H9 (cell line): ENCODE measurements around the gene MAML3. TPM values are rescaled to one million over a fixed set of nuclear protein-coding genes. Genes with fewer than 3 reads are reported as not detected.

Experiments used
- DNase-seq: peaks from one replicate; pipeline ENCODE4 v3.0.0-alpha.2; 2017
- H2AFZ ChIP-seq: one replicate; pipeline ENCODE4 v1.6.1; 2013; ENCODE audit warnings: mild to moderate bottlenecking, low read length, control low read depth, moderate library complexity
- H2AK5ac ChIP-seq: 2 replicates; pipeline ENCODE4 v1.6.1; 2013; ENCODE audit warnings: low read length, control low read depth, mixed read lengths; ENCODE audit not compliant: insufficient read length
- H2BK120ac ChIP-seq: one replicate; pipeline ENCODE4 v1.6.1; 2013; ENCODE audit warnings: low read depth, mild to moderate bottlenecking, low read length, control low read depth, inconsistent platforms; ENCODE audit not compliant: poor library complexity, severe bottlenecking
- H2BK12ac ChIP-seq: 2 replicates; pipeline ENCODE4 v1.6.1; 2013; ENCODE audit warnings: low read length, control low read depth, mixed read lengths, low read depth; ENCODE audit not compliant: insufficient read length
- H2BK15ac ChIP-seq: 2 replicates; pipeline ENCODE4 v1.6.1; 2013; ENCODE audit warnings: low read depth, low read length, control low read depth
- H2BK20ac ChIP-seq: one replicate; pipeline ENCODE4 v1.6.1; 2013; ENCODE audit warnings: low read depth, mild to moderate bottlenecking, low read length, control low read depth, inconsistent platforms; ENCODE audit not compliant: poor library complexity, severe bottlenecking
- H2BK5ac ChIP-seq: 2 replicates; pipeline ENCODE4 v1.6.1; 2013; ENCODE audit warnings: low read length, control low read depth, mixed read lengths; ENCODE audit not compliant: insufficient read length
- H3K14ac ChIP-seq: 2 replicates; pipeline ENCODE4 v1.6.1; 2013; ENCODE audit warnings: low read length, control low read depth; ENCODE audit not compliant: insufficient read depth
- H3K18ac ChIP-seq: 2 replicates; pipeline ENCODE4 v1.6.1; 2013; ENCODE audit warnings: low read depth, mild to moderate bottlenecking, mixed read lengths, low read length, control low read depth; ENCODE audit not compliant: insufficient read length
- H3K23ac ChIP-seq: 2 replicates; pipeline ENCODE4 v1.6.1; 2013; ENCODE audit warnings: low read length, control low read depth, mixed read lengths, low read depth; ENCODE audit not compliant: insufficient read length
- H3K23me2 ChIP-seq: 2 replicates; pipeline ENCODE4 v1.6.1; 2013; ENCODE audit warnings: low read depth, mild to moderate bottlenecking, mixed read lengths, low read length, control low read depth; ENCODE audit not compliant: insufficient read length, poor library complexity, severe bottlenecking
- H3K27ac ChIP-seq: 2 replicates; pipeline ENCODE4 v1.5.1; 2013; ENCODE audit warnings: low read length, control low read depth, mixed read lengths, low read depth; ENCODE audit not compliant: insufficient read length
- H3K27me3 ChIP-seq: 2 replicates; pipeline ENCODE4 v1.6.1; 2013; ENCODE audit warnings: low read length, control low read depth, inconsistent platforms; ENCODE audit not compliant: insufficient read depth
- H3K4ac ChIP-seq: 2 replicates; pipeline ENCODE4 v1.6.1; 2013; ENCODE audit warnings: low read depth, mild to moderate bottlenecking, control low read depth, inconsistent platforms, low read length, moderate library complexity
- H3K4me1 ChIP-seq: 2 replicates; pipeline ENCODE4 v1.6.1; 2013; ENCODE audit warnings: low read length, control low read depth, inconsistent platforms; ENCODE audit not compliant: insufficient read depth
- H3K4me2 ChIP-seq: 2 replicates; pipeline ENCODE4 v1.6.1; 2013; ENCODE audit warnings: low read length, control low read depth, mixed read lengths; ENCODE audit not compliant: insufficient read length, insufficient read depth
- H3K56ac ChIP-seq: 2 replicates; pipeline ENCODE4 v1.6.1; 2013; ENCODE audit warnings: low read depth, mild to moderate bottlenecking, mixed read lengths, low read length, control low read depth; ENCODE audit not compliant: insufficient read length
- H3K79me1 ChIP-seq: 2 replicates; pipeline ENCODE4 v1.6.1; 2013; ENCODE audit warnings: low read depth, mild to moderate bottlenecking, moderate library complexity, low read length, control low read depth, inconsistent platforms; ENCODE audit not compliant: insufficient read depth, poor library complexity, severe bottlenecking
- H3K79me2 ChIP-seq: 2 replicates; pipeline ENCODE4 v1.6.1; 2013; ENCODE audit warnings: low read length, control low read depth, inconsistent platforms; ENCODE audit not compliant: insufficient read depth
- H3K9ac ChIP-seq: 2 replicates; pipeline ENCODE4 v1.6.1; 2013; ENCODE audit warnings: low read length, control low read depth, mixed read lengths; ENCODE audit not compliant: insufficient read length; ENCODE audit errors: extremely low read depth
- H3K9me3 ChIP-seq: one replicate; pipeline ENCODE4 v1.6.1; 2013; ENCODE audit warnings: low read depth, low read length, inconsistent platforms; ENCODE audit not compliant: control insufficient read depth
- H3T11ph ChIP-seq: one replicate; pipeline ENCODE4 v1.6.1; 2013; ENCODE audit warnings: mild to moderate bottlenecking, low read length, control low read depth, inconsistent platforms
- H4K20me1 ChIP-seq: one replicate; pipeline ENCODE4 v1.6.1; 2013; ENCODE audit not compliant: control insufficient read depth, insufficient read length, insufficient read depth
- H4K5ac ChIP-seq: 2 replicates; pipeline ENCODE4 v1.6.1; 2013; ENCODE audit warnings: low read depth, mild to moderate bottlenecking, mixed read lengths, low read length, control low read depth; ENCODE audit not compliant: insufficient read length
- H4K8ac ChIP-seq: replicated peaks from 2 replicates; pipeline ENCODE4 v1.6.1; 2013; ENCODE audit warnings: low read length, control low read depth, mixed read lengths, low read depth; ENCODE audit not compliant: insufficient read length
- H4K91ac ChIP-seq: 2 replicates; pipeline ENCODE4 v1.6.1; 2013; ENCODE audit warnings: low read depth, mild to moderate bottlenecking, moderate library complexity, mixed read lengths, low read length, control low read depth; ENCODE audit not compliant: insufficient read length
- H3K27ac Mint-ChIP-seq, 3 experiments: 2 replicates in 2 of 3; 3 replicates in 1 of 3; pipeline ENCODE4 v1.8.0; 2020 to 2021; ENCODE audit warnings: mixed read lengths in 3 of 3, mild to moderate bottlenecking in 1 of 3, moderate library complexity in 1 of 3
- H3K27me3 Mint-ChIP-seq: 2 replicates; pipeline ENCODE4 v1.8.0; 2021; ENCODE audit warnings: low read depth, mild to moderate bottlenecking, moderate library complexity, mixed read lengths
- H3K36me3 Mint-ChIP-seq, 3 experiments: 2 replicates in 2 of 3; 3 replicates in 1 of 3; pipeline ENCODE4 v1.8.0; 2020 to 2021; ENCODE audit warnings: low read depth in 3 of 3, mixed read lengths in 3 of 3; ENCODE audit not compliant: insufficient read depth in 1 of 3
- H3K4me1 Mint-ChIP-seq, 2 experiments: 2 replicates each; pipeline ENCODE4 v1.8.0; 2020; ENCODE audit warnings: mixed read lengths in 2 of 2
- H3K4me3 Mint-ChIP-seq, 2 experiments: 2 replicates in 1 of 2; 3 replicates in 1 of 2; pipeline ENCODE4 v1.8.0; 2020 to 2021; ENCODE audit warnings: mild to moderate bottlenecking in 2 of 2, mixed read lengths in 2 of 2, moderate library complexity in 1 of 2
- H3K9me3 Mint-ChIP-seq, 2 experiments: 2 replicates in 1 of 2; 3 replicates in 1 of 2; pipeline ENCODE4 v1.8.0; 2020; ENCODE audit warnings: mild to moderate bottlenecking in 2 of 2, mixed read lengths in 2 of 2, moderate library complexity in 1 of 2
- CTCF ChIP-seq: fragments of 200-600 bp; sonication (generic); conservative IDR thresholded peaks from 3 replicates; pipeline ENCODE4 v1.8.0; 2021; ENCODE audit warnings: antibody characterized with exemption, mild to moderate bottlenecking
- WGBS: extraction: QIAGEN DNeasy Blood & Tissue Kit; methylation state at CpG from one replicate; pipeline ENCODE4 v1.1.7; 2013; ENCODE audit warnings: missing lambda C conversion rate, low lambda C conversion rate, mixed read lengths; ENCODE audit not compliant: insufficient read length; ENCODE audit errors: extremely low coverage; 5-methylcytosine and 5-hydroxymethylcytosine counted together
- total RNA-seq: library from RNA; stranded (reverse); gene quantifications from 2 replicates; pipeline ENCODE4 v1.2.1, GENCODE V29; 2021

MAML3 gene
- total RNA-seq, 1 experiment from 2014 or later: 3.9 TPM

- H2BK5ac ChIP-seq: no peak overlapping the region
- DNase-seq: no peak
- H3K36me3 Mint-ChIP-seq: no peaks in the 10 kb centered on the region
- H3K9me3 Mint-ChIP-seq: no peaks in the 10 kb centered on the region
- no peak overlapping the region for H2AFZ ChIP-seq
- H2BK20ac ChIP-seq: no peak overlapping the region
- H3K9me3 ChIP-seq: no peaks in the 10 kb centered on the region
- no CpG with 5 or more reads among the region's 2 CpGs for WGBS
- H3K4me1 ChIP-seq: peaks cover 12% of the 10 kb centered on the region; the same call in 1 of the 2 replicates
- no peaks in the 10 kb centered on the region for H3K79me2 ChIP-seq
- no peak overlapping the region for H2BK15ac ChIP-seq
- no peak overlapping the region for H3K18ac ChIP-seq
- no peak for TF ChIP-seq CTCF
- H4K8ac ChIP-seq: no peak overlapping the region
- H4K91ac ChIP-seq: no peak overlapping the region
- H3K9ac ChIP-seq: no peak overlapping the region
- no peak overlapping the region for H3K56ac ChIP-seq
- H2AK5ac ChIP-seq: no peak overlapping the region
- H3K79me1 ChIP-seq: no peaks in the 10 kb centered on the region
- no peak overlapping the region for H2BK120ac ChIP-seq
- H3K27ac ChIP-seq: no peak overlapping the region
- no peak overlapping the region for H2BK12ac ChIP-seq
- no peaks in the 10 kb centered on the region; the same call in 1 of the 2 replicates for H3K27me3 Mint-ChIP-seq
- H3K27me3 ChIP-seq: no peaks in the 10 kb centered on the region
- no peak overlapping the region for H3K27ac Mint-ChIP-seq
- no peak overlapping the region for H3T11ph ChIP-seq
- H3K4me2 ChIP-seq: no peak overlapping the region
- no peaks in the 10 kb centered on the region for H4K20me1 ChIP-seq
- H4K5ac ChIP-seq: no peak overlapping the region
- no peak overlapping the region for H3K14ac ChIP-seq
- no peak overlapping the region for H3K4ac ChIP-seq
- no peak overlapping the region for H3K23ac ChIP-seq
- H3K4me3 Mint-ChIP-seq: no peak overlapping the region
- no peaks in the 10 kb centered on the region for H3K23me2 ChIP-seq
- peaks cover 33 to 44% of the 10 kb centered on the region in 2 experiments for H3K4me1 Mint-ChIP-seq
These were observed 57.1 kb downstream of the MAML3 start for GRCh38 chr4:140096921-140097320.
